Measurements from ENCODE around the gene STIMATE.

DNA sequence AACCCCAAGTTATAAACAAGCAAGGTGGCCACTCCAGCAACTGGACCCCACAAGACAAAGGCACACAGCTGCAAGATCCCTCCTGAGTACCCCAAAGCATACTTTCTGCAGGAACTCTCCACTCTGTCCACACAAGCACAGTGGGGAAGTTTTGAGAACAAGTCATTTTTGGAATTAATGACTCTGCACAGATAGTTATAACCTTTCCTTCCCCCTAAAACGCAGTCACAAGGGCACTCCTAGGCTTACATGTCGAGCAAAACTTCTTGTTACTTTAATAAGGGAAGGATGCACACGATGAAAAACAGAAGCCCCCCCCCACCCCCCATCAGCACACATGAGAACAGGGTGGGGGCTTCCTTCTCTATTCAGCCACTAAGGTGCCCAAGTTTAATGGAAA lies 1.2 kb downstream of the STIMATE start:
- TF ChIP-seq, protein P1, sequence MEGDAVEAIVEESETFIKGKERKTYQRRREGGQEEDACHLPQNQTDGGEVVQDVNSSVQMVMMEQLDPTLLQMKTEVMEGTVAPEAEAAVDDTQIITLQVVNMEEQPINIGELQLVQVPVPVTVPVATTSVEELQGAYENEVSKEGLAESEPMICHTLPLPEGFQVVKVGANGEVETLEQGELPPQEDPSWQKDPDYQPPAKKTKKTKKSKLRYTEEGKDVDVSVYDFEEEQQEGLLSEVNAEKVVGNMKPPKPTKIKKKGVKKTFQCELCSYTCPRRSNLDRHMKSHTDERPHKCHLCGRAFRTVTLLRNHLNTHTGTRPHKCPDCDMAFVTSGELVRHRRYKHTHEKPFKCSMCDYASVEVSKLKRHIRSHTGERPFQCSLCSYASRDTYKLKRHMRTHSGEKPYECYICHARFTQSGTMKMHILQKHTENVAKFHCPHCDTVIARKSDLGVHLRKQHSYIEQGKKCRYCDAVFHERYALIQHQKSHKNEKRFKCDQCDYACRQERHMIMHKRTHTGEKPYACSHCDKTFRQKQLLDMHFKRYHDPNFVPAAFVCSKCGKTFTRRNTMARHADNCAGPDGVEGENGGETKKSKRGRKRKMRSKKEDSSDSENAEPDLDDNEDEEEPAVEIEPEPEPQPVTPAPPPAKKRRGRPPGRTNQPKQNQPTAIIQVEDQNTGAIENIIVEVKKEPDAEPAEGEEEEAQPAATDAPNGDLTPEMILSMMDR (IDR thresholded peaks at IDR 0.05) = no peak
- no peak for TF ChIP-seq POLR2AphosphoS5 (IDR thresholded peaks at IDR 0.05)

Data from prostate gland (tissue), 2 donors.